Mesenteric fat pad (tissue), 1 donor: ENCODE results near the gene ANTXRL. TPM values are rescaled to one million over a fixed set of nuclear protein-coding genes. Genes with fewer than 3 reads are reported as not detected.
"Not testable (repeated sequence)": the region's sequence is repeated elsewhere in the genome, so short reads cannot be mapped to it uniquely, and the experiment has no call there.

Experiments used
- DNase-seq: peaks from one replicate; pipeline ENCODE4 v3.0.0-alpha.2; 2020; ENCODE audit warnings: low spot score
- long read RNA-seq: library from polyadenylated mRNA; unstranded; transcript quantifications from one replicate; pipeline ENCODE4 v2.0.0, GENCODE V29; 2020
- total RNA-seq: library from RNA; stranded (reverse); fragmentation: NEBNext Ultra II Directional; extraction: Animal tissue kit (Norgen Biotek cat#: 25700); gene quantifications from one replicate; pipeline ENCODE4 v1.2.1, GENCODE V29; 2021
- donor health status: DM: yes; HTN: yes; CAD: no.

Gene ANTXRL
- total RNA-seq, result not detected
- long read RNA-seq, result 0 reads

DNA sequence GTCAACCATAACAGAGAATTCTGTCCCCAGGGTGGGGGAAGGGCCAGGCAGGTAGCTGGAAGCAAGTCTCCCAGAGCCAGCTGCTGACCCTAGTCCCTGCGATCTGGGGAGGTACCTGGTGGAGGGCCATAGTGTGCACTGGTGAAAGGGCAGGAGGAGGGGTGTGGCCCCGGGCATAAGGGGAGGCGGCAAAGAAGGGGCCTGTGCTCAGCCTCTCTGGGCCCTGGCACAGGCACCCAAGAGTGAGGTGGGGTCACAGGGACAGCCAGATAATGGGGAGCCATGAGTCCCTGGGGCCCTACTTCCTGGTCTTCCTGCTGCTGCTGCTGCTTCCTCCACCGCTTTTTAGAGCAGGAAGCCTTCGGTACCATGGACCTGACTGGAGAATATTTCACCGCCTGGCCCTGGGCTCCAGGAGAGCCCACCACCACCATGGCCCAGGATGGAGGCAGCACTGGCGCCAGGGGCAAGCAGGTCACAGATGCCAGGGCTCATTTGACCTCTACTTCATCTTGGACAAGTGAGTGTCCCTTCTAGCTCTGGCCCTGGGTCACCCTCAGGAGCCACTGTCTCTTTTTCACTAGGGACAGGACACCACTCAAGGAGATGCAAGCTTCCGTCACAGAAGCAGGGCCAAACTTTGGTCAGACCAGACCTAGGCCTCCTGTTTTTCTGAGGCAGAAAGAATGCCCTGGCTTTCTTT lies at the start of gene ANTXRL:
ANTXRL (plus strand) TSS at position 7 of the 703 bp plus-strand sequence; CDS start at position 273, 266 bp downstream.
- peak; percentile 69 for DNase-seq

DNA sequence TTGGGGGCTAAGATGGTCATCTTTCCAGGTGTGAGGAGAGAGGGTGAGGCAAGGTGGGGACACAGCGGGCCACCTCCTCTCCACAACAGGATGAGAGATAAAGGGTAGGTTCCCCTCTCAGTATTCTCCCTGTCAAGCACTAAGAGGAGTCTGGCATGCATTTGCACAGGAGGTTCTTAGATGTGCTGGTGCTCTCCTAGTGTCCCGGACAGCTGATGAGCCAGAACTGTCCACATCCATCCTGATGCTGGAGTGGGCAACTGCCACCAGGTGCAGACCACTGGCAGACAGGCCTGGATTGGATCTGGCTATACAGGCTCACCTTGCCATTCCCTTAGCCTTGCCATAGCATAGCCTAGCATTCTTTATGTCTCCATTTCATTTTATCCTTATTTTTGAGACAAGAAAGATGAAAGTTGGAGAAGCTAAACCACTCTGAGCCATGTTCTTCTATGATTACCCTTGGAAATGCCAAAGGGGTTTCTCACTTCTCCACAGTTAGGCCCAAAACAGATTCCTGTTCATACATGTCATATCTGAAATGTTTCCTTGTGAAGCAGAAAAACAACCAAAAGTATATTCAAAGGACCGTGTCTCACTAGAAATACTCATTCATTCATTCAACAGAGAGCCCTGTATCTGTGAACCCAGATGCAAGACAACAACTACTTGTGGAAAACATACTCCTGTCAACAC lies 48.8 kb upstream of the ANTXRL start:
- no peak for DNase-seq

GRCh38 chr10:46239247-46239646 lies 47.5 kb upstream of the ANTXRL start:
- DNase-seq, result no peak

GRCh38 chr10:46239993-46240683 lies 46.7 kb upstream of the ANTXRL start:
- DNase-seq, result no peak

DNA sequence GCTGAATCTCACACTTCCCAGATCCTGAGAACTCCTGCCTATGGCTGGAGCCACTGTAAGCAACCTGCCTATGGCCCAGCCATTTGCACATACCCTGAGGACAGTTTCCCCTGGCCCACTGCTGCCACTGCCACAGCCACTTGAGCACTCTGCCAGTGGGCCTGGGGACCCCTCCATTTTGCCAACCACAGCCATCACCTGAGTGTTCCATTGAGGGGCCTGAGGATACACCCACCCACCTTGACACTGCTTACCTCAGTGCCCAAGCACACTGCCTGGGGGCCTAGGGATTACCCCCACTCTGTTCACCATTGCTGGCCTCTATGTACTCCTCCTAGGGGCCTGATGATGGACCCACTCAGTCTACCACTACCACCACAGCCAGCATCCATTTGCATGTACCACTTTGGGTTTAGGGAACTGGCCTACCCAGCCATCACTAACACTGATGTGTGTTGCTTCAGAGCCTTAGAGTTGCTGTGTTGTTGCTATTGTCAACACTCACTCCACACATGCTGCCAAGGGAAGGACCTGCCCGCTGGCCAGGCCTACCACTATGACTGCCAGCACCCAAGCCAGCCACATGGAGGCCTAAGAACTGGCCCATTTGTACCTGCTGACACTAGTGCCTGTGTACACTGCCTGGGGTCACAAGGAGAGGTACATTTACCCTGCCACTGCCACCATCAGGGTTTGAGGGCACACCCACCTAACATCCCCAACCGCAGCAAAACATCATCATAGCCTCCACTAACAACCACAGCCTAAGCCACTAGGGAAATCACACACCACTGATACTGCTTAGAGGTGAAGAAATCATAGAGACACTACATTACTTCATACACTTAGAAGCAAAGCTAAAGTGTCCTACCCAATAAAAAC lies 45.9 kb upstream of the ANTXRL start:
- DNase-seq, result peak; percentile 74

DNA sequence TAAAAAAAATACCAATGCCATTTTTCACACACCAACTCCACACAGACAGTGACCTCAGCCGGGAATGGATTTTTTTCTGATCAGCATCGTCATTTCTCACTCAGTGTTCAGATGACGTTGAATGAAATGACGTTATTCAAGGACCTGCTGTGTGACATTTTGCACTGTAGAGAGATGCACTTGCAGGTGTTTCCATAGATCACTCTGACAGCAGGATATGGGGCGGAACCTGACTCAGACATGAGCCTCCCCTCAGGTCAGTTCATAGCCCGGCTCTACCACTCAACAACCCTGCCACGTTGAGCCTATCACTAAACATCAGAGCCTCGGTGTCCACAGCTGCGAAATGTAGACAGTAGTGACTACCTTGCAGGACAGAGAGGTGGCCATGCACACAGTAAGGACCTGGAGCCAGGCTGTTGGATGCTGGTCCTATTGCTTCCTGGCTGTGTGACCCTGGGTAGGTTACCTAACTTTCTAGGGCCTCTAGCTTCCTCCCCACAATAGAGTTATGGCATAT lies 41.4 kb upstream of the ANTXRL start:
- DNase-seq, result no peak

GRCh38 chr10:46246400-46247180 lies 40.2 kb upstream of the ANTXRL start:
- DNase-seq, result not testable (repeated sequence)

- DNase-seq, result no peak
Measured at GRCh38 chr10:46247181-46247475, 39.7 kb upstream of the ANTXRL start.

GRCh38 chr10:46247808-46248569 lies 38.8 kb upstream of the ANTXRL start:
- DNase-seq, result no peak

- no peak for DNase-seq
Measured at GRCh38 chr10:46248651-46249146, 38.1 kb upstream of the ANTXRL start.

- DNase-seq, result not testable (repeated sequence)
Measured at GRCh38 chr10:46249617-46250344, 37.0 kb upstream of the ANTXRL start.

GRCh38 chr10:46250481-46250880 lies 36.3 kb upstream of the ANTXRL start:
- DNase-seq, result no peak

DNA sequence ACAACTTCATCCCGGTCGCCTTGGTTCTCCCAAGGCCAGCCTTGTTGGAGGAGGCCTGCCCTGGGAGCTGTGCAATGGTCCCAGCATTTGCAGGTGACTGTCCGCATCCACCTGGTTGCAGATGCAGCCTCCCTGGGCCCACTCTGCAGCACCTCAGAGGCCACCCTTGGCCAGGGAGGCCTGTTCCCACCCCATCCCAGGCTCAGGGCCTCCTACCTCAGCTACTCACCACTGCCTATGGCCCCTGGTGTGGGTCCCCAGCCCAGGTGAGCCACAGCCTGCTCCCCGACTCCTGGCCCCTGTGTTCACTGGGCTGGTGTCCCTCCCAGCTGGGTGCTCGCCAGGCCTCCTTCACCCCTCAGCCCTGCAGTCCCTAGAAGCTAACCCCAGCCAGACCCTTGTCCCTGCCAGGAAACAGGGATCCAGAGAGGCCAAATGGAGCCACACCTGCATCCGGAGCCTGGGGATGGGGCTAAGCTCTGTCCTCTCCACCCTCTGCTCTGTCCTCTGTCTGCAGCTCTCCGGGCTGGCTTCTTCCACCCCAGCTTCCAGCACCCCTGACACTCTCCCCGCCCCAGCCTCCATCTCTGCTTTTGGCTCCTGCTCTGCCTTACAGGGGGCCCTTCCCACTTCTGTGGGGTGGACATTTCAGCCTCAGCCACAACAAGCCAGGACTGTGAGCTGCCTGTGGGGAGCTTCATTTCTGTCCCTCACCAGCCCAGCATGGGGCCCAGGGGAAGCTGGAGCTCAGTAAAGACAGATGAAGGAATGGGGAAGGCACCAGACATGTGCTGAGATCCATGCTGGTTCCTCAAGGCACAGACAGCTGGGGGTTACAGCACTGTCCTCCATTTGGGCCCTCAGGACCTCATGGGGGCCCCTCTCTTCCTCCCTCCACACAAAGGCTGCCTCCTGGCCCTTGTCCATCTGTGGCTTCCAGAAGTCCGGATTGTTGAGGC lies 35.6 kb upstream of the ANTXRL start:
- DNase-seq, result no peak

GRCh38 chr10:46251857-46252847 lies 34.6 kb upstream of the ANTXRL start:
- DNase-seq, result no peak

GRCh38 chr10:46253076-46254006 lies 33.5 kb upstream of the ANTXRL start:
- no peak for DNase-seq
